Tibial nerve (tissue), 4 donors: ENCODE data around the gene GPRIN1.

Source experiments
- CTCF ChIP-seq, 5 experiments: fragments of 200-600 bp in 3 of 5; fragments of 450-650 bp in 2 of 5; sonication (generic) in 3 of 5; IDR thresholded peaks; one replicate each; pipeline ENCODE4 v1.5.1; 2016 to 2019; ENCODE audit warnings: antibody characterized with exemption in 5 of 5, mild to moderate bottlenecking in 3 of 5, moderate library complexity in 2 of 5
- EP300 ChIP-seq, 2 donors: sonication (generic); formaldehyde crosslinking; IDR thresholded peaks; one replicate each; pipeline ENCODE4 v1.6.1; 2017; ENCODE audit warnings: antibody characterized with exemption in 2 of 2, mild to moderate bottlenecking in 1 of 2

GRCh38 chr5:176651472-176651980, 41.6 kb upstream of the GPRIN1 start:
- TF ChIP-seq CTCF (IDR thresholded peaks at IDR 0.05), result no peak
- no peak for TF ChIP-seq EP300 (IDR thresholded peaks at IDR 0.05)
